HG03439 (cell line): ENCODE data around the gene UCHL1.

Experiments
- ATAC-seq: cut with Tn5 transposase; IDR thresholded peaks from one replicate; pipeline ENCODE4 v1.9.1; 2021; ENCODE audit warnings: mild to moderate bottlenecking, moderate library complexity; ENCODE audit not compliant: unreplicated experiment

The UCHL1 gene

GRCh38 chr4:41256740-41257256, at the start of gene UCHL1:
TSS of gene UCHL1 (plus strand) at chr4:41256928. CDS start at chr4:41256977, 49 bp downstream.
- ATAC-seq, result peak; percentile 57

- no peak for ATAC-seq
Observed at GRCh38 chr4:41207291-41207831, 49.4 kb upstream of the UCHL1 start.

GRCh38 chr4:41209187-41209586, 47.5 kb upstream of the UCHL1 start:
- ATAC-seq, result no peak

- no peak for ATAC-seq
Observed at GRCh38 chr4:41209901-41210300, 46.8 kb upstream of the UCHL1 start.

DNA sequence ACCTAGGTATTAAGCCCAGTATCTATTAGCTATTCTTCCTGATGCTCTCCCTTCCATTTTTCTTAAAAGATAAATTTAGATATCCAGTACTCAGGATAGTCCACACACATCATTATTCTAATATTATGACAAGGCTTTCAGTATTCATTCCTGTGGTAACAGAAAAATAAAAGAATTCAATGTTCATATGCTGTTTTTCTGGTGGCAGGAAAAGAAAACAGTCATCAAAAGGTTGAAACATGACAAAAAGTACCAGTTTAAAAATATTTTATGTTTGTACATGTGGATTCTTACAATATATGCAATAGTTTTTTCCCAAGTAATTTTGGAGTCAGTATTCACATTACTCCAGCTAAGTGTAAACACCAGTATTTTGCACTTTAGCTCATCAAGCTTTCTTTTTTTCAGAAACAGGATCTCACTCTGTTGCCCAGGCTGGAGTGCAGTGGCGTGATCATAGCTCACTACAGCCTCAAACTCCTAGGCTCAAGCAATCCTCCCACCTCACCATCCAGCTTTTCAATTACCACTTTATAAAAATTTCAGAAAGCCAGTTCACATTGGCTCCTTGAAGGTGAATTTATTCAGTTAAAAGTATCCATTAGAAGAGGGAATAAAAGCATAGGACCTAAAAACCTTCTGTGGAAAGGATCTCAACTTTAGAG, 44.6 kb upstream of the UCHL1 start:
- ATAC-seq, result no peak

- ATAC-seq, result peak; percentile 20
Observed at GRCh38 chr4:41212616-41213203, 44.0 kb upstream of the UCHL1 start.

DNA sequence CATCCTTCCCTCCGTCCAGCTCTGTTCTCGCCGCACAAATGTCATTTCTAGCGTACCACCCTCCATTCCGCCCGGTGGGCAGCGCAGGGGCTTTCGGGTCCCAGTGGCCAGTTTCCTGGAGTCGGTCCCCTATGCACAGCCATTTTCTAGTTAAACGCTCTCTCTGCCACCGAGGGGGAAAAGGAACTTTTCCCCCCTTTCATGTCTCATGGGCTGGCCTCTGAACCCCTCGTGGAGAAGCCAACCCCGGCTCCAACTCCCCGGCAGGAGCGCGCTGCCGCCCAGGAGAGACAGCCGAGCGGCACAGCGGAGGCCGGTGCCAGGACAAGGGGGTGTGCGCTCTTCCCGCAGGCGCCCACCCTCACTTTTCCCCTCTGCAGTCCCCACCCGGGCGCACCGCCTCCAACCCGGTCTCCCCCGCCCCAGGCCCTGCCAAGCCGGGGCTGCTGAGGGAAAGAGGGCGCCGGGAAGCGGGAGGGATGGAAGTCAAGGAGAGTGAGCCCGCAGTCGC, 43.0 kb upstream of the UCHL1 start:
- ATAC-seq, result peak; percentile 12

GRCh38 chr4:41214136-41214824, 42.4 kb upstream of the UCHL1 start, which contains the start of gene APBB2:
TSS of gene APBB2 (minus strand) at chr4:41214542. CDS start at chr4:41033254, 181,288 bp downstream.
- ATAC-seq, result peak; percentile 63

GRCh38 chr4:41214825-41215146, 41.9 kb upstream of the UCHL1 start:
- ATAC-seq, result no peak

DNA sequence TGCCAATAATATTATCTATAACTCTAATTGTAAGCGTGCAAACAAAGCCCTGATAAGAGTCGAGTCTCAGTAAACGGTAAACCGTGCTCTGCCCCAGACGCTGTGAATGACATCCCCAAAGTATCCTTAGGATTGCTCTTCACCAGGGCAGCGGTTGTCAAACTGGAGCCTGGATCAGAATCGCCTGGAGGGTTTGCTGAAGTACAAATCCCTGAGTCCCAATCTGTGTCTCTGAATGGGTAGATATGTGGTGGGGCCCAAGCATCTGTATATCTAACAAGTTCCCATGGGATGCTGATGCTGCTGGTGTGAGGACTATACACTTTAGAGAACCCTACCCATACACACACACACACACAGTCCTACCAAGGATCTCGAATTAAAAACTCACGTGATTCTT, 41.6 kb upstream of the UCHL1 start:
- no peak for ATAC-seq

DNA sequence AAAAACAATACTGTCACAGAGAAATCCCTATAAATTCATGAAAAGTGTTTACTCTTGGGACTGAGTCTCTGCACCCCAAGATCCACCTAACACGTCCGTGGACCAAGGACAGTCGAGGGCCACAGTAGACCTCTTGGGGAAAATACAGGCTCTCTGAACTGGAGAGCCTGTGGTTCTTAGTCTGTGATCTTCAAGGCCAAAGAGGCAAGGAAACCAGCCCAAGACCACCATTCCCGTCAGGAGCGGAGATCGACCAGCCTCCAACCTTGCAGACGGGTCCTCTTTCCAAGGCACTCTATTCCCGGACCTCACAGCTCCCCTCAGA, 40.8 kb upstream of the UCHL1 start:
- no peak for ATAC-seq

DNA sequence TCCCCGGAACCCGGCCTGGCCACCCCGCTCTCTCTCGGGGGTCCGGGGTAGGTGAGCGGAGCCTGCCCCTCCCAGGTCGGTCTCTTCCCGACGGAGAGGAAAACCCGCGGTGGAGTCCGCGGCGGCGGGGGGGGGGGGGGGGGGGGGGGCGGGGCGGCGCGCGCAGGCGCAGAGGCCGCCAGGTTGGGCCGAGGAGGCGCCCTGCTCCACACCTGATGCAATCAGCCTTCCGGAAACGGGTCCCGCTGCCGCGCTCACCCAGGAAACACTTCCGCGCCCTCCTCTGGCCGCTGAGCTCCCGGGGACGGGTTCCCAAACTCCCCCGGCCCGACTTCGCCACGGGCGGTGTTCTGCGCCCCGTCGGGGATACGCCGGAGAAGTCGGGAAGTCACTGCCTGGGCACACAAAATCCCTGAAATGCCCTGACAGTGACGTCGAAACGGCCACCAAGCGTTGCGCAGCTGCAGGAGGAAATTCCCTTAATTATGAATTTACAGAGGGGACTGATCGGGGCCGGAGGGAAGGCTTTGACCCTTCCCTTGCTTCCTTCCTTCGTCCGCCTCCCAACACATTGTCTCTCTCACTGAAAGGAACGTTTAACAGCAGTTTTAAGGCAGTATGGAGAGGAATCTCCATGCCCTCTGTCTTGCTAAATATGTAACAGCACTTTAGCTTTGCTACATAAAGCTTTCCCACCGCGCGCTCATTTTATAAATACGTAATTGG, 40.3 kb upstream of the UCHL1 start:
- ATAC-seq, result peak; percentile 50

- no peak for ATAC-seq
Observed at GRCh38 chr4:41217020-41217333, 39.8 kb upstream of the UCHL1 start.

DNA sequence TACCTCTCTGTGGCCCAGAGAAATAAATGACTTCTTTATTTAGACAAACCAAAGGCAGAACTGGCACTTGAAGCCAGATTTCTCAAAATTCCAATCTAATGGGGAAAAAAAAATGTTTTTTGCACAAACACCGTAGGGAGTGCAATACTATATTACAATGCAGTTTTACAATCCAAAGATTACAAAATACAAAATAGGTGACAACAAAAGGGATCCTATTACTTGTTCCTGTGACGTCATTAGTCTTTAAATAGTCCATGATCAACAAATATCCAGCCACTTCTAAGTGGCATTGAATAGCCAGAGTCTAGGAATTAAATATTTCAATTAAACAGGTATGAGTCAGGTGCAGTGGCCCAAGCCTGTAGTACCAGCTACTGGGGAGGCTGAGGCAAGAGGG, 39.4 kb upstream of the UCHL1 start:
- ATAC-seq, result no peak

DNA sequence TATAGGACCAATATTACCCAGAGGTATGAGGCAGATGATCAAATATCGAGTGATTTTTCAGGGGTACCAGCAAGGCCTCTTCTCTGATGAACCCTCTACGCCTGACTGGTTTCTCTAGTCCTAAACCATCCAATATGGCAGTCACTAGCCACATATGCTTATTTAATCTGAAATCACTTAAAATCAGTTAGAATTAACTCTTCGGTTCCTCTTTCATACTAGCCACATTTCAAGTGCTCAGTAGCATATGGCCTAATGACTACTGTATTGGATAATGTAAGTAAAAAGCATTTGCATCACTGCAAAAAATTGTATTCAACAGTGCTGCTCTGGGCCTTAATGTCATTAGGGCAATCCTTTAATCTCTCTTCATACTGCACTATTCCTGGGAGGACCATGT, 38.0 kb upstream of the UCHL1 start:
- no peak for ATAC-seq

DNA sequence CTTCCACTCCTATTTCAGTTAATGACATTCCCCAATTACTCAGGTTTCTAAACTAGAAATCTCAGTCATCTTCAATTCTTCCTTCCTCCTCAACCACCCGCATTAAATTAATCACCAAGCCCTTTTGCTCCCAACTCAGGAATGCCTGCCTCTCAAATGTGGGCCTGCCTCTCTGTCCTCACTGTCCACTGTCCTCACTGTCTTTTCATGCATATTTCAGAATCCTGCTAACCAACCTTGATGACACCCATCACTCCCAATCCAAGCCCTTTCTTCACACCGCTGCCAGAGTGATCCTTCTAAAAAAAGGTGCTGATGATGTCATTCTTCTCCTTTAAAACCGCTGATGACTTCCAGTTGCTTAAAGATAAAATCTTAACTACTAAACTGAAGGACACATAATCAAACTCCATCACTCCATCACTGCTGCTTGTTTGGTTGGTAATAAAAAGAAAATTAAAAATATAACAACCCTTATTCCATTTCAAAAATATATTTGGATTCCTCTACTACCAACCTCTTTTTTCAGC, 37.2 kb upstream of the UCHL1 start:
- no peak for ATAC-seq

- no peak for ATAC-seq
Observed at GRCh38 chr4:41221850-41222645, 34.7 kb upstream of the UCHL1 start.

DNA sequence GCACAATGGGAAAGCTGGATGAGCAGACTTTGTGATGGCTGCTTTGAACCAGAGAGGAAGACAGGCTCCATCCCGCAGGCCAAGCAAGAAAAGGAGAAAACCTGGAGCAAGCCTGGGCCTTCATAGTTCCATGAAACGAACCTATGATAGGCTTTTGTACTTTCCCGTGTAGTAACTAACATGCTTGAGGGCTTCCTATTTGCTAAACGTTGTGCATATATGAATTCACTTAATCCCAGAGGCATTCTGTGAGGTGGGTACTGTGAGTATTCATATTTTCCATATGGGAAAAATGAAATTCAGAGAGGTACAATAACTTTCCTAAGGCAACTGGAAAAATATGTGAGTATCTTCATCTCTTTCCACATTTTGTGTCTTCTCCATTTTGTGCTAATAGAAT, 28.8 kb upstream of the UCHL1 start:
- no peak for ATAC-seq

DNA sequence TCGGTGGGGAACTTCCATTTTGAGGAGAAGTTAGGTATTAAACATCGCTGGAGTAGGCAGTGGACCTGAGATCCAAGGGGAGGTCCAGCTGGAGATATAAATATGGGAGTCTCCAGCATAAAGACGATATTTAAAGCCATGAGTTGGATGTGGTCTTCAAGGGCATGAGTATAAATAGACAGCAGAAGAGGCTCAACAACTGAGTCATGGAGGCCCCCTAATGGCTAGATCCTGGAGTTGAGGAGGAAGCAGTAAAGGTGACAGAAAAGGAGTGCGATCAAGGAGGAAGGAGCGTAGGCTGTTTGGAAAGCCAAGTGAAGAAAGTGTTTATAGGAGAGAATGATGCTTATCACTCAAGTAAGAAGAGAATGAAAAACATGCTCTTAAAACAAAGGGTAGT, 24.3 kb upstream of the UCHL1 start:
- no peak for ATAC-seq

- no peak for ATAC-seq
Observed at GRCh38 chr4:41232856-41233255, 23.9 kb upstream of the UCHL1 start.
